ENCODE measurements around the gene PPIP5K2.

- TF ChIP-seq, protein P1, sequence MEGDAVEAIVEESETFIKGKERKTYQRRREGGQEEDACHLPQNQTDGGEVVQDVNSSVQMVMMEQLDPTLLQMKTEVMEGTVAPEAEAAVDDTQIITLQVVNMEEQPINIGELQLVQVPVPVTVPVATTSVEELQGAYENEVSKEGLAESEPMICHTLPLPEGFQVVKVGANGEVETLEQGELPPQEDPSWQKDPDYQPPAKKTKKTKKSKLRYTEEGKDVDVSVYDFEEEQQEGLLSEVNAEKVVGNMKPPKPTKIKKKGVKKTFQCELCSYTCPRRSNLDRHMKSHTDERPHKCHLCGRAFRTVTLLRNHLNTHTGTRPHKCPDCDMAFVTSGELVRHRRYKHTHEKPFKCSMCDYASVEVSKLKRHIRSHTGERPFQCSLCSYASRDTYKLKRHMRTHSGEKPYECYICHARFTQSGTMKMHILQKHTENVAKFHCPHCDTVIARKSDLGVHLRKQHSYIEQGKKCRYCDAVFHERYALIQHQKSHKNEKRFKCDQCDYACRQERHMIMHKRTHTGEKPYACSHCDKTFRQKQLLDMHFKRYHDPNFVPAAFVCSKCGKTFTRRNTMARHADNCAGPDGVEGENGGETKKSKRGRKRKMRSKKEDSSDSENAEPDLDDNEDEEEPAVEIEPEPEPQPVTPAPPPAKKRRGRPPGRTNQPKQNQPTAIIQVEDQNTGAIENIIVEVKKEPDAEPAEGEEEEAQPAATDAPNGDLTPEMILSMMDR (conservative IDR thresholded peaks at IDR 0.05), result no peak
- no peak for TF ChIP-seq ZFX (IDR thresholded peaks at IDR 0.05)
Measured at GRCh38 chr5:103098993-103099392, 21.1 kb upstream of the PPIP5K2 start.

All from C4-2B (cell line).